Measurements from ENCODE around the gene FBXL7.

DNA sequence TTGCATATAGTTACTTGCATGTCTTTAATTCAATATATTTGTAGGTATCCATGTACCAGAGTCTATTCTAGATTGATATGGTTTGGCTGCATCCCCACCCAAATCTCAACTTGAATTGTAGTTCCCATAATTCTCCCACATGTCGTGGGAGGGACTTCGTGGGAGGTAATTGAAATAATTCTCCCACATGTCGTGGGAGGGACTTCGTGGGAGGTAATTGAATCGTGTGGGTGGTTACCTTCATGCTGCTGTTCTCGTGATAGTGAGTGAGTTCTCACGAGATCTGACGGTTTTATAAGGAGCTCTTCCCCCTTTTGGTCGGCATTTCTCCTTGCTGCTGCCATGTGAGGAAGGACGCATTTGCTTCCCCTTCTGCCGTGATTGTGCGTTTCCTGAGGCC, 16.5 kb downstream of the FBXL7 start:
- TF ChIP-seq CTCF (IDR thresholded peaks at IDR 0.05) (no peak), POLR2A (IDR thresholded peaks at IDR 0.05) (no peak)

Measured in lower leg skin (tissue), 3 donors.